Left ventricle myocardium inferior (tissue), 1 donor: Measurements from ENCODE around the gene CCR8. TPM values are rescaled to one million over a fixed set of nuclear protein-coding genes. Genes with fewer than 3 reads are reported as not detected.
"Not testable (repeated sequence)": the region's sequence is repeated elsewhere in the genome, so short reads cannot be mapped to it uniquely, and the experiment has no call there.

Source experiments
- DNase-seq: peaks from one replicate; pipeline ENCODE4 v3.0.0-alpha.2; 2020
- H3K27ac ChIP-seq: fragments of 200-600 bp; replicated peaks from 2 replicates; pipeline ENCODE4 v1.8.0; 2021
- H3K27me3 ChIP-seq: fragments of 200-600 bp; 2 replicates; pipeline ENCODE4 v1.8.0; 2021; ENCODE audit warnings: low read depth
- H3K36me3 ChIP-seq: fragments of 200-600 bp; 2 replicates; pipeline ENCODE4 v1.8.0; 2021
- H3K4me1 ChIP-seq: fragments of 200-600 bp; 2 replicates; pipeline ENCODE4 v1.8.0; 2021
- H3K4me3 ChIP-seq: fragments of 200-600 bp; 2 replicates; pipeline ENCODE4 v1.8.0; 2021; ENCODE audit warnings: mild to moderate bottlenecking, moderate library complexity
- H3K9me3 ChIP-seq: fragments of 200-600 bp; replicated peaks from 2 replicates; pipeline ENCODE4 v1.8.0; 2021
- CTCF ChIP-seq: fragments of 200-600 bp; IDR thresholded peaks from 2 replicates; pipeline ENCODE4 v1.8.0; 2021; ENCODE audit warnings: antibody characterized with exemption, mild to moderate bottlenecking, borderline replicate concordance
- intact Hi-C: fragments of 100-400 bp; cut with micrococcal nuclease; formaldehyde crosslinking; loops from one replicate; pipeline ENCODE4 v1.11.0; 2022
- total RNA-seq: library from RNA; stranded (reverse); fragmentation: NEBNext Ultra II Directional; extraction: Animal tissue kit (Norgen Biotek cat#: 25700); gene quantifications from one replicate; pipeline ENCODE4 v1.2.1, GENCODE V29; 2021
- donor health status: DM: no; HTN: yes; CAD: no; lungs with severe emphysema.

Gene CCR8
- total RNA-seq, 1 donor from 2014 or later = not detected

- no peak overlapping the region for H3K4me3 ChIP-seq
- no peaks in the 10 kb centered on the region for H3K9me3 ChIP-seq
- intact Hi-C loops = no loop called here
- no peaks in the 10 kb centered on the region for H3K36me3 ChIP-seq
- H3K27ac ChIP-seq = no peak overlapping the region
- TF ChIP-seq CTCF = no peak
- no peak for DNase-seq
- H3K4me1 ChIP-seq = no peaks in the 10 kb centered on the region
- H3K27me3 ChIP-seq = peaks cover 15% of the 10 kb centered on the region
These were observed 19.6 kb downstream of the CCR8 start for GRCh38 chr3:39349080-39349479.

GRCh38 chr3:39350714-39351113 lies 21.2 kb downstream of the CCR8 start:
- Histone ChIP-seq H3K4me1 (no peaks in the 10 kb centered on the region), H3K27me3 (peaks cover 29% of the 10 kb centered on the region), H3K27ac (no peak overlapping the region), H3K36me3 (no peaks in the 10 kb centered on the region), H3K4me3 (no peak overlapping the region), H3K9me3 (no peaks in the 10 kb centered on the region)
- intact Hi-C loops = no loop called here
- TF ChIP-seq CTCF = no peak
- DNase-seq = no peak

GRCh38 chr3:39351134-39351533 lies 21.6 kb downstream of the CCR8 start:
- peaks cover 33% of the 10 kb centered on the region for H3K27me3 ChIP-seq
- intact Hi-C loops, H3K9me3 ChIP-seq, H3K27ac ChIP-seq, DNase-seq, H3K36me3 ChIP-seq, H3K4me3 ChIP-seq, H3K4me1 ChIP-seq: not testable (repeated sequence)

GRCh38 chr3:39353168-39353927 lies 23.8 kb downstream of the CCR8 start:
- H3K36me3 ChIP-seq, H3K27ac ChIP-seq, H3K9me3 ChIP-seq, H3K4me1 ChIP-seq, H3K4me3 ChIP-seq, DNase-seq, intact Hi-C loops: not testable (repeated sequence)
- H3K27me3 ChIP-seq = peaks cover 38% of the 10 kb centered on the region

GRCh38 chr3:39358333-39358732 lies 28.8 kb downstream of the CCR8 start:
- TF ChIP-seq CTCF = no peak
- H3K4me3 ChIP-seq = no peak overlapping the region
- peaks cover 2% of the 10 kb centered on the region for H3K9me3 ChIP-seq
- H3K4me1 ChIP-seq = peaks cover 11% of the 10 kb centered on the region
- no peak for DNase-seq
- intact Hi-C loops = no loop called here
- peaks cover 38% of the 10 kb centered on the region for H3K27me3 ChIP-seq
- H3K36me3 ChIP-seq = no peaks in the 10 kb centered on the region
- H3K27ac ChIP-seq = no peak overlapping the region

- no peak for TF ChIP-seq CTCF
- H3K27me3 ChIP-seq = peaks cover 14% of the 10 kb centered on the region
- H3K4me1 ChIP-seq = peaks cover 11% of the 10 kb centered on the region
- intact Hi-C loops = no loop called here
- H3K4me3 ChIP-seq = no peak overlapping the region
- H3K9me3 ChIP-seq = peaks cover 8% of the 10 kb centered on the region
- no peak overlapping the region for H3K27ac ChIP-seq
- DNase-seq = no peak
- no peaks in the 10 kb centered on the region for H3K36me3 ChIP-seq
These were observed 31.9 kb downstream of the CCR8 start for GRCh38 chr3:39361252-39361927.
